Ishikawa (cell line): ENCODE results near the gene FAM149B1.

Experiments
- CEBPB ChIP-seq: IDR thresholded peaks from 2 replicates; pipeline ENCODE4 v1.6.1; 2012
- CREB1 ChIP-seq: IDR thresholded peaks from 2 replicates; pipeline ENCODE4 v1.6.1; 2012; ENCODE audit warnings: low read depth
- EGR1 ChIP-seq: IDR thresholded peaks from 2 replicates; pipeline ENCODE4 v1.6.1; 2012
- MAX ChIP-seq: IDR thresholded peaks from 2 replicates; pipeline ENCODE4 v1.6.1; 2012
- NFIC ChIP-seq: IDR thresholded peaks from 2 replicates; pipeline ENCODE4 v1.6.1; 2012
- RAD21 ChIP-seq: IDR thresholded peaks from 2 replicates; pipeline ENCODE4 v1.6.1; 2012; ENCODE audit warnings: low read depth
- REST ChIP-seq: IDR thresholded peaks from 2 replicates; pipeline ENCODE4 v1.6.1; 2012; ENCODE audit warnings: low read depth, mild to moderate bottlenecking
- TAF1 ChIP-seq: IDR thresholded peaks from 2 replicates; pipeline ENCODE4 v1.6.1; 2012; ENCODE audit warnings: low read depth, mild to moderate bottlenecking
- TCF12 ChIP-seq: IDR thresholded peaks from 2 replicates; pipeline ENCODE4 v1.6.1; 2012; ENCODE audit warnings: low read depth
- USF1 ChIP-seq: IDR thresholded peaks from 2 replicates; pipeline ENCODE4 v1.6.1; 2012
- YY1 ChIP-seq: IDR thresholded peaks from 2 replicates; pipeline ENCODE4 v1.6.1; 2012; ENCODE audit warnings: low read depth

GRCh38 chr10:73246322-73246645, 78.4 kb downstream of the FAM149B1 start:
- TF ChIP-seq MAX (no peak), USF1 (no peak), TAF1 (no peak), CEBPB (no peak), YY1 (no peak), RAD21 (no peak; the same call in 1 of the 2 replicates), EGR1 (no peak), CREB1 (no peak), NFIC (no peak), REST (no peak), TCF12 (no peak)
